Erythroblast (primary cell): ENCODE data around the gene MPP3.

Experiments used
- GATA1 ChIP-seq: IDR thresholded peaks from 2 replicates; pipeline ENCODE4 v1.6.1; 2011; ENCODE audit warnings: low read depth, mild to moderate bottlenecking, control low read depth, low read length, moderate library complexity
- POLR2A ChIP-seq: IDR thresholded peaks from 2 replicates; pipeline ENCODE4 v1.6.1; 2011; ENCODE audit warnings: mild to moderate bottlenecking, low read length

DNA sequence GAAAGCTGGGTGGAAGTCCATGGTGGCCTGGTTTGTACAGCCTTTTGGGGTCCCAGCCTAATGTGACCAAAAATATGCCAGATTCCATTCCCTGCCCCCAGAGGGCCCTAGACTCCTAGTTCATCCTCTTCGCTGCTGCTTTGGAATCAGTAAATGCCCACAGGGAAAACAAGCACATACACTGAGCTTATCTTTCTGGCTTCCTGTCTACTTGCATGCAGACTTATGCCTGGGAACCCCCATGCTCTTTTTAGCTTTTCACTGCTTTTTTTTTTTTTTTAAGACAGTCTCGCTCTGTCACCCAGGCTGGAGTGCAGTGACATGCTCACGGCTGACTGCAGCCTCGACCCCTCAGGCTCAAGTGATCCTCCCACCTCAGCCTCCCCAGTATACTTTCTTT is 7.9 kb upstream of the MPP3 start:
- TF ChIP-seq POLR2A (no peak), GATA1 (no peak)
